ENCODE results near the gene PEX14.

Gene PEX14

GRCh38 chr1:10549904-10550664 lies 75.3 kb downstream of the PEX14 start:
- TF ChIP-seq SIN3A (IDR thresholded peaks at IDR 0.05; ENCODE audit: borderline replicate concordance, insufficient read depth, low read length) = no peak
- TF ChIP-seq, protein P1, sequence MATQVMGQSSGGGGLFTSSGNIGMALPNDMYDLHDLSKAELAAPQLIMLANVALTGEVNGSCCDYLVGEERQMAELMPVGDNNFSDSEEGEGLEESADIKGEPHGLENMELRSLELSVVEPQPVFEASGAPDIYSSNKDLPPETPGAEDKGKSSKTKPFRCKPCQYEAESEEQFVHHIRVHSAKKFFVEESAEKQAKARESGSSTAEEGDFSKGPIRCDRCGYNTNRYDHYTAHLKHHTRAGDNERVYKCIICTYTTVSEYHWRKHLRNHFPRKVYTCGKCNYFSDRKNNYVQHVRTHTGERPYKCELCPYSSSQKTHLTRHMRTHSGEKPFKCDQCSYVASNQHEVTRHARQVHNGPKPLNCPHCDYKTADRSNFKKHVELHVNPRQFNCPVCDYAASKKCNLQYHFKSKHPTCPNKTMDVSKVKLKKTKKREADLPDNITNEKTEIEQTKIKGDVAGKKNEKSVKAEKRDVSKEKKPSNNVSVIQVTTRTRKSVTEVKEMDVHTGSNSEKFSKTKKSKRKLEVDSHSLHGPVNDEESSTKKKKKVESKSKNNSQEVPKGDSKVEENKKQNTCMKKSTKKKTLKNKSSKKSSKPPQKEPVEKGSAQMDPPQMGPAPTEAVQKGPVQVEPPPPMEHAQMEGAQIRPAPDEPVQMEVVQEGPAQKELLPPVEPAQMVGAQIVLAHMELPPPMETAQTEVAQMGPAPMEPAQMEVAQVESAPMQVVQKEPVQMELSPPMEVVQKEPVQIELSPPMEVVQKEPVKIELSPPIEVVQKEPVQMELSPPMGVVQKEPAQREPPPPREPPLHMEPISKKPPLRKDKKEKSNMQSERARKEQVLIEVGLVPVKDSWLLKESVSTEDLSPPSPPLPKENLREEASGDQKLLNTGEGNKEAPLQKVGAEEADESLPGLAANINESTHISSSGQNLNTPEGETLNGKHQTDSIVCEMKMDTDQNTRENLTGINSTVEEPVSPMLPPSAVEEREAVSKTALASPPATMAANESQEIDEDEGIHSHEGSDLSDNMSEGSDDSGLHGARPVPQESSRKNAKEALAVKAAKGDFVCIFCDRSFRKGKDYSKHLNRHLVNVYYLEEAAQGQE (IDR thresholded peaks at IDR 0.05; ENCODE audit: insufficient read depth in 1 of 2, low read depth in 2 of 2, low read length in 2 of 2) = no peak
- no peak for TF ChIP-seq POLR2AphosphoS5 (IDR thresholded peaks at IDR 0.05; ENCODE audit: low read depth, low read length)
- no peak for TF ChIP-seq FOXP2 (optimal IDR thresholded peaks at IDR 0.05; ENCODE audit: borderline replicate concordance, extremely low read depth, extremely low read length, insufficient read depth)
- TF ChIP-seq TAF1 (IDR thresholded peaks at IDR 0.05; ENCODE audit: borderline replicate concordance, insufficient read depth, low read length) = no peak

DNA sequence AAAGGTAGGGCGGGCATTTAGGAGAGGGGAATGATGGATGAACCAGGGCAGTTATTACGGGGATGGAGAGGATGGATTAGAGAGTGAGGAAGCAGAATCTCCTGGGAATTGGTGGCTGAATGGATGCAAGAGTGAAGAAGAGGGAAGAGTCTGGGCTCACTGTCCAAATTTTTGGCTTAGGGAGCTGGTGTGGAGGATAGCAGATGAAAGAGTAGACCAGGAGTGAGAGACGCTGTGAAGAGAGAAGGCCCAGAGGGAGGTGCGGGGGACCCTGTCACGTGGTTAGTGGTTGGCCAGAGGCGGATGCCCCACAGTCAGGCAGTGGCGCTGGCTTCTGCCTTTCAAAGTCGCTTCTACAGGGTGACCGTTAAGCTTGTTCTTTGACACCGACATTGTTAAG lies 78.4 kb downstream of the PEX14 start:
- TF ChIP-seq, protein P1 (IDR thresholded peaks at IDR 0.05; ENCODE audit: insufficient read depth in 1 of 2, low read depth in 2 of 2, low read length in 2 of 2) = no peak
- TF ChIP-seq SIN3A (IDR thresholded peaks at IDR 0.05; ENCODE audit: borderline replicate concordance, insufficient read depth, low read length) (no peak), TAF1 (IDR thresholded peaks at IDR 0.05; ENCODE audit: borderline replicate concordance, insufficient read depth, low read length) (no peak), FOXP2 (optimal IDR thresholded peaks at IDR 0.05; ENCODE audit: borderline replicate concordance, extremely low read depth, extremely low read length, insufficient read depth) (no peak), POLR2AphosphoS5 (IDR thresholded peaks at IDR 0.05; ENCODE audit: low read depth, low read length) (no peak)

GRCh38 chr1:10555635-10556429 lies 81.1 kb downstream of the PEX14 start:
- no peak for TF ChIP-seq FOXP2 (optimal IDR thresholded peaks at IDR 0.05; ENCODE audit: borderline replicate concordance, extremely low read depth, extremely low read length, insufficient read depth)
- TF ChIP-seq, protein P1 (IDR thresholded peaks at IDR 0.05; ENCODE audit: insufficient read depth in 1 of 2, low read depth in 2 of 2, low read length in 2 of 2) = no peak
- no peak for TF ChIP-seq POLR2AphosphoS5 (IDR thresholded peaks at IDR 0.05; ENCODE audit: low read depth, low read length)
- TF ChIP-seq SIN3A (IDR thresholded peaks at IDR 0.05; ENCODE audit: borderline replicate concordance, insufficient read depth, low read length) = no peak
- no peak for TF ChIP-seq TAF1 (IDR thresholded peaks at IDR 0.05; ENCODE audit: borderline replicate concordance, insufficient read depth, low read length)

GRCh38 chr1:10556430-10557005 lies 81.8 kb downstream of the PEX14 start:
- TF ChIP-seq SIN3A (IDR thresholded peaks at IDR 0.05; ENCODE audit: borderline replicate concordance, insufficient read depth, low read length) (no peak), FOXP2 (optimal IDR thresholded peaks at IDR 0.05; ENCODE audit: borderline replicate concordance, extremely low read depth, extremely low read length, insufficient read depth) (no peak), TAF1 (IDR thresholded peaks at IDR 0.05; ENCODE audit: borderline replicate concordance, insufficient read depth, low read length) (no peak), POLR2AphosphoS5 (IDR thresholded peaks at IDR 0.05; ENCODE audit: low read depth, low read length) (no peak)
- TF ChIP-seq, protein P1 (IDR thresholded peaks at IDR 0.05; ENCODE audit: insufficient read depth in 1 of 2, low read depth in 2 of 2, low read length in 2 of 2) = no peak
